GM23248 (cell line): ENCODE measurements around the gene ECI2.

ENCODE experiments used
- EZH2 ChIP-seq: fragments of 200-600 bp; sonication (generic); IDR thresholded peaks from 2 replicates; pipeline ENCODE4 v1.6.1; 2018; ENCODE audit warnings: antibody characterized with exemption, mild to moderate bottlenecking; ENCODE audit not compliant: insufficient read depth, poor library complexity, severe bottlenecking
- EZH2phosphoT487 ChIP-seq: fragments of 200-600 bp; sonication (generic); IDR thresholded peaks from 2 replicates; pipeline ENCODE4 v1.6.1; 2018; ENCODE audit warnings: antibody characterized with exemption, moderate library complexity, mild to moderate bottlenecking, low read depth; ENCODE audit not compliant: insufficient read depth

DNA sequence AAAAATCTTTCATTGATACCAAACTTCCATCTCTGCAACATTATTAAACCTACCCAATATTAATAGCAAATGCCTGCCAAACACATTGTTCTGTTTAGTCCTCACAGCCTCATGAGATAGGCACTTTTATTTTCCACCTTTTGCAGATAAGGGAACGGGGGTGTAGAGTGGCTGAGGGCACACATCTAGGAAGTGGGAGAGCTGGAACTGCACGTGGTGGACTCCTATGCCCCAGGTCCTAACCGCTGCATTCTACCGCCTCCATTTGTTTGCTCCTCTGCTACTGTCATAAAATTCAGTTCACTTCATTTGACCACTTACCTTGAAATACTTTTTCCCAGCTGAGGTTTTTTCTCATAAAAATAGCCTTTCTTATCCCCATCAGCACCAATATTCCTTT, 64.0 kb downstream of the ECI2 start:
- TF ChIP-seq EZH2 (no peak), EZH2phosphoT487 (no peak)
